Endothelial cell of umbilical vein (primary cell): ENCODE data around the gene TMEM94. TPM values are rescaled to one million over a fixed set of nuclear protein-coding genes. Genes with fewer than 3 reads are reported as not detected.

Source experiments
- BruUV-seq: library from RNA; stranded (reverse); fragments of 400-500 nt; replicated peaks from 2 replicates; lab custom pipeline; 2021; lab: Mats Ljungman, UMichigan
- CTCF ChIA-PET: fragments of 300-600, 350-600 bp; sonication (Branson Sonifier 250); formaldehyde crosslinking; loops from one replicate; lab custom pipeline; 2021; ENCODE audit warnings: antibody characterized with exemption, inconsistent platforms; lab: Charles Lee
- POLR2A ChIA-PET: fragments of 300-600, 350-600 bp; sonication (Branson Sonifier 250); formaldehyde crosslinking; loops from one replicate; lab custom pipeline; 2021; ENCODE audit warnings: antibody characterized with exemption, inconsistent platforms; lab: Charles Lee
- DNase-seq: peaks from one replicate; pipeline ENCODE4 v3.0.0-alpha.2; 2011; ENCODE audit warnings: low read depth, low spot score
- FAIRE-seq: peaks from 2 replicates; lab custom pipeline; 2011; peaks lifted over from hg19 to GRCh38; lab: Jason Lieb, UNC
- H2AFZ ChIP-seq: 2 replicates; pipeline ENCODE4 v1.6.0; 2012; ENCODE audit warnings: low read depth, low read length, control low read depth, inconsistent platforms
- H3K27ac ChIP-seq: 2 replicates; pipeline ENCODE4 v1.5.1; 2011; ENCODE audit warnings: low read depth, mild to moderate bottlenecking, control low read depth, low read length, moderate library complexity; ENCODE audit not compliant: insufficient read depth
- H3K27me3 ChIP-seq, 2 experiments: 2 replicates each; pipeline versions ENCODE4 v1.6.0 to v1.6.1; 2011; ENCODE audit warnings: low read length in 2 of 2, mixed read lengths in 1 of 2; ENCODE audit not compliant: control insufficient read depth in 2 of 2, insufficient read depth in 2 of 2
- H3K36me3 ChIP-seq, 2 experiments: 2 replicates in 1 of 2; 3 replicates in 1 of 2; pipeline ENCODE4 v1.5.1; 2011; ENCODE audit warnings: low read length in 2 of 2, mild to moderate bottlenecking in 1 of 2, moderate library complexity in 1 of 2; ENCODE audit not compliant: control insufficient read depth in 2 of 2, insufficient read depth in 2 of 2; ENCODE audit errors: extremely low read depth in 1 of 2
- H3K4me1 ChIP-seq: 3 replicates; pipeline ENCODE4 v1.5.1; 2011; ENCODE audit warnings: mild to moderate bottlenecking, low read length; ENCODE audit not compliant: control insufficient read depth, insufficient read depth; ENCODE audit errors: extremely low read depth
- H3K4me2 ChIP-seq: 2 replicates; pipeline ENCODE4 v1.6.1; 2011; ENCODE audit warnings: low read length, control low read depth, mixed read lengths; ENCODE audit not compliant: insufficient read depth
- H3K4me3 ChIP-seq, 3 experiments: fragments of 200-600 bp in 1 of 3; sonication (generic), shearing (Covaris generic) in 1 of 3; replicated peaks in 1 of 3; 2 replicates each; pipeline ENCODE4 v1.5.1; 2011 to 2016; ENCODE audit warnings: control low read depth in 3 of 3, low read length in 3 of 3, mild to moderate bottlenecking in 2 of 3, inconsistent platforms in 1 of 3, low read depth in 1 of 3, moderate library complexity in 1 of 3; ENCODE audit not compliant: insufficient read depth in 1 of 3
- H3K79me2 ChIP-seq: 2 replicates; pipeline ENCODE4 v1.6.0; 2012; ENCODE audit warnings: low read length, inconsistent platforms; ENCODE audit not compliant: control insufficient read depth, insufficient read depth
- H3K9ac ChIP-seq: replicated peaks from 2 replicates; pipeline ENCODE3; 2011; ENCODE audit warnings: low read length, control low read depth; ENCODE audit not compliant: insufficient read depth; ENCODE audit errors: extremely low read depth
- H3K9me1 ChIP-seq: replicated peaks from 3 replicates; pipeline ENCODE4 v1.6.0; 2011; ENCODE audit warnings: mild to moderate bottlenecking, low read length; ENCODE audit not compliant: control insufficient read depth, insufficient read depth; ENCODE audit errors: extremely low read depth
- H3K9me3 ChIP-seq: replicated peaks from 2 replicates; pipeline ENCODE4 v1.5.1; 2012; ENCODE audit warnings: low read length, inconsistent platforms; ENCODE audit not compliant: control insufficient read depth, insufficient read depth
- H4K20me1 ChIP-seq: replicated peaks from 2 replicates; pipeline ENCODE3; 2011; ENCODE audit warnings: mild to moderate bottlenecking, low read length; ENCODE audit not compliant: control insufficient read depth, insufficient read depth; ENCODE audit errors: extremely low read depth
- EZH2 ChIP-seq: IDR thresholded peaks from 2 replicates; pipeline ENCODE4 v1.6.1; 2012; ENCODE audit warnings: borderline replicate concordance, low read depth, mild to moderate bottlenecking, moderate library complexity, low read length, inconsistent platforms; ENCODE audit not compliant: severe bottlenecking
- FOS ChIP-seq: IDR thresholded peaks from 2 replicates; pipeline ENCODE4 v1.6.1; 2011; ENCODE audit warnings: mild to moderate bottlenecking, low read length, moderate library complexity, borderline replicate concordance; ENCODE audit not compliant: insufficient read depth
- GATA2 ChIP-seq: IDR thresholded peaks from 2 replicates; pipeline ENCODE4 v1.7.0; 2011; ENCODE audit warnings: low read depth, mild to moderate bottlenecking, moderate library complexity, mixed read lengths, low read length; ENCODE audit not compliant: insufficient read length, insufficient read depth
- JUN ChIP-seq: IDR thresholded peaks from 2 replicates; pipeline ENCODE4 v1.6.1; 2011; ENCODE audit warnings: borderline replicate concordance, low read depth; ENCODE audit not compliant: insufficient read length, insufficient read depth
- MYC ChIP-seq: IDR thresholded peaks from one replicate; pipeline ENCODE4 v1.6.1; 2011; ENCODE audit warnings: mild to moderate bottlenecking, low read depth, low read length
- POLR2A ChIP-seq: IDR thresholded peaks from 2 replicates; pipeline ENCODE4 v1.6.1; 2012; ENCODE audit warnings: low read depth, mild to moderate bottlenecking, control low read depth, low read length
- POLR2AphosphoS5 ChIP-seq: IDR thresholded peaks from 2 replicates; pipeline ENCODE4 v1.6.1; 2012; ENCODE audit warnings: low read depth, mild to moderate bottlenecking, control low read depth, low read length, moderate library complexity; ENCODE audit not compliant: insufficient read depth
- dilution Hi-C: fragments of 300-500 bp; cut with MboI; formaldehyde crosslinking; loops from one replicate; pipeline ENCODE4 v1.15.0; 2019; ENCODE audit warnings: low sequenced_read_pairs; ENCODE audit not compliant: extremely low pct_ligation_motif_present
- intact Hi-C: fragments of 100-400 bp; cut with micrococcal nuclease; formaldehyde crosslinking; loops from one replicate; pipeline ENCODE4 v1.10.0; 2022
- polyA plus RNA-seq, 4 experiments: library from polyadenylated mRNA; depleted of rRNA in 3 of 4; stranded (reverse) in 3 of 4; unstranded in 1 of 4; fragments of >200 nt; gene quantifications; 2 replicates each; pipeline versions ENCODE4 v1.2.1 to v1.2.3, GENCODE V29; 2011 to 2012; ENCODE audit warnings: missing spikeins in 1 of 4
- total RNA-seq: library from RNA; stranded (reverse); gene quantifications from 2 replicates; pipeline ENCODE4 v1.2.3, GENCODE V29; 2021
- TF ChIP-seq, protein P1 (sequence below): IDR thresholded peaks from 2 replicates; pipeline ENCODE4 v1.6.1; 2011; ENCODE audit not compliant: insufficient read depth, insufficient read length
- TF ChIP-seq, protein P2 (sequence below), 2 donors: IDR thresholded peaks; 1 replicate in 1 of 2; 2 replicates in 1 of 2; pipeline ENCODE4 v1.5.1; 2011; ENCODE audit warnings: low read length in 2 of 2, mild to moderate bottlenecking in 2 of 2, moderate library complexity in 2 of 2, control low read depth in 1 of 2, inconsistent platforms in 1 of 2, low read depth in 1 of 2; ENCODE audit not compliant: insufficient read depth in 1 of 2; ENCODE audit errors: extremely low read depth in 1 of 2

The TMEM94 gene
- total and polyA plus RNA-seq, 2 donors (not counting 3 experiments of a cell fraction or from before 2014, with no cell fraction given) = 69.2 to 75.9 TPM

DNA sequence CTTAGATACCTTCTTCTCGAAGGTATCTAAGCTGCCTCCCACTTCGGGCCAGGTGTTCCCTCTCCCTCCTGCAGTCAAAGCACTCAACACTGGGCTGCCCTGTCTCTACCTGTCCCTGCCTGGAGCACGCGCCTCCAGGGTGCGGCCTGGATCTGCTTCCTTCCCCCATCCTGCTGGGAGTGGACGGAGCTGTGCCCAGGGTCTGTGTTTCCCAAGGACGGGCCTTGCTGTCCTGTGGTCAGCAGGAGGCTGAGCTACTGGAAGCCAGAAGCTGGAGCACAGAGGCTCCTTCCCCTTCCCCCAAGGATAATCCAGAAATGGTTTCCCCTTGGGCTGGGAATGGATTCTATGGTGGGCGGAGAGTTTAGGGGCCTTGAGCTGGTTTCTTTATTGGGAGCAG lies 85.8 kb downstream of the TMEM94 start:
- no peaks in the 10 kb centered on the region for H3K9me1 ChIP-seq
- no TSS peak for BruUV-seq
- no peak overlapping the region for H3K27ac ChIP-seq
- H2AFZ ChIP-seq = no peak overlapping the region
- no peaks in the 10 kb centered on the region for H3K27me3 ChIP-seq
- FAIRE-seq (no peak), DNase-seq (no peak)
- ChIA-PET CTCF (interaction anchor here (0.9 to 1.5 kb wide), 3 partner anchors 35 to 91 kb away, joined by 3 to 6 read pairs (median 3); partner anchors contain the start of gene SMIM5), POLR2A (interaction anchor here (0.6 kb wide), 1 partner anchor 9 kb away, joined by 7 read pairs; no protein-coding TSS in a partner anchor)
- H3K4me2 ChIP-seq = no peak overlapping the region
- H3K79me2 ChIP-seq = no peaks in the 10 kb centered on the region
- H3K36me3 ChIP-seq = no peaks in the 10 kb centered on the region
- H3K4me1 ChIP-seq = no peaks in the 10 kb centered on the region
- H3K9me3 ChIP-seq = no peaks in the 10 kb centered on the region
- TF ChIP-seq, protein P1, sequence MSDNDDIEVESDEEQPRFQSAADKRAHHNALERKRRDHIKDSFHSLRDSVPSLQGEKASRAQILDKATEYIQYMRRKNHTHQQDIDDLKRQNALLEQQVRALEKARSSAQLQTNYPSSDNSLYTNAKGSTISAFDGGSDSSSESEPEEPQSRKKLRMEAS = no peak
- TF ChIP-seq POLR2A (no peak), EZH2 (no peak), MYC (no peak), POLR2AphosphoS5 (no peak), JUN (no peak), GATA2 (no peak), FOS (no peak)
- TF ChIP-seq, protein P2, sequence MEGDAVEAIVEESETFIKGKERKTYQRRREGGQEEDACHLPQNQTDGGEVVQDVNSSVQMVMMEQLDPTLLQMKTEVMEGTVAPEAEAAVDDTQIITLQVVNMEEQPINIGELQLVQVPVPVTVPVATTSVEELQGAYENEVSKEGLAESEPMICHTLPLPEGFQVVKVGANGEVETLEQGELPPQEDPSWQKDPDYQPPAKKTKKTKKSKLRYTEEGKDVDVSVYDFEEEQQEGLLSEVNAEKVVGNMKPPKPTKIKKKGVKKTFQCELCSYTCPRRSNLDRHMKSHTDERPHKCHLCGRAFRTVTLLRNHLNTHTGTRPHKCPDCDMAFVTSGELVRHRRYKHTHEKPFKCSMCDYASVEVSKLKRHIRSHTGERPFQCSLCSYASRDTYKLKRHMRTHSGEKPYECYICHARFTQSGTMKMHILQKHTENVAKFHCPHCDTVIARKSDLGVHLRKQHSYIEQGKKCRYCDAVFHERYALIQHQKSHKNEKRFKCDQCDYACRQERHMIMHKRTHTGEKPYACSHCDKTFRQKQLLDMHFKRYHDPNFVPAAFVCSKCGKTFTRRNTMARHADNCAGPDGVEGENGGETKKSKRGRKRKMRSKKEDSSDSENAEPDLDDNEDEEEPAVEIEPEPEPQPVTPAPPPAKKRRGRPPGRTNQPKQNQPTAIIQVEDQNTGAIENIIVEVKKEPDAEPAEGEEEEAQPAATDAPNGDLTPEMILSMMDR (IDR thresholded peaks at IDR 0.05; ENCODE audit: extremely low read depth in 1 of 2, insufficient read depth in 1 of 2, low read depth in 1 of 2, low read length in 2 of 2) = no peak
- H3K4me3 ChIP-seq = no peak overlapping the region
- dilution Hi-C loops = no loop called here
- H4K20me1 ChIP-seq = no peaks in the 10 kb centered on the region
- intact Hi-C loops = no loop called here
- H3K9ac ChIP-seq = no peak overlapping the region
